HepG2 (cell line): Measurements from ENCODE around the gene PRDX2. TPM values are rescaled to one million over a fixed set of nuclear protein-coding genes. Genes with fewer than 3 reads are reported as not detected.

ENCODE experiments used
- ATF4 ChIP-seq, 2 experiments: fragments of 450-650 bp in 1 of 2; sonication (generic) in 1 of 2; formaldehyde crosslinking; IDR thresholded peaks; 2 replicates each; pipeline versions ENCODE4 v1.5.0 to v1.8.0; 2020 to 2022; ENCODE audit warnings: mild to moderate bottlenecking in 1 of 2, missing genetic modification reagents in 1 of 2
- CCDC6 ChIP-seq: sonication (generic); formaldehyde crosslinking; IDR thresholded peaks from 2 replicates; pipeline ENCODE4 v1.8.1; 2022; ENCODE audit warnings: mild to moderate bottlenecking, missing genetic modification reagents, moderate library complexity
- FOXO4 ChIP-seq: sonication (generic); formaldehyde crosslinking; conservative IDR thresholded peaks from 2 replicates; pipeline ENCODE4 v1.8.1; 2023; ENCODE audit warnings: missing genetic modification reagents
- MXD1 ChIP-seq: sonication (generic); formaldehyde crosslinking; IDR thresholded peaks from 2 replicates; pipeline ENCODE4 v1.4.0; 2020; ENCODE audit warnings: mild to moderate bottlenecking, missing genetic modification reagents
- POLR2AphosphoS2 ChIP-seq: IDR thresholded peaks from 2 replicates; pipeline ENCODE4 v1.6.1; 2011; ENCODE audit warnings: low read depth, low read length, improper control_type of control experiment
- RBAK ChIP-seq: sonication (generic); formaldehyde crosslinking; IDR thresholded peaks from 2 replicates; pipeline ENCODE4 v1.5.1; 2020; ENCODE audit warnings: mild to moderate bottlenecking, missing genetic modification reagents
- RBM22 ChIP-seq: fragments of 200-400 bp; formaldehyde crosslinking; optimal IDR thresholded peaks from 2 replicates; pipeline ENCODE3; 2017; ENCODE audit warnings: mild to moderate bottlenecking, low read length, moderate library complexity
- RFX5 ChIP-seq: IDR thresholded peaks from 2 replicates; pipeline ENCODE4 v1.6.1; 2011; ENCODE audit warnings: low read depth, low read length, improper control_type of control experiment
- SAFB2 ChIP-seq: sonication (generic); formaldehyde crosslinking; IDR thresholded peaks from 2 replicates; pipeline ENCODE4 v1.5.1; 2020; ENCODE audit warnings: missing genetic modification reagents, low read depth, mild to moderate bottlenecking, borderline replicate concordance
- SKI ChIP-seq: fragments of 450-650 bp; IDR thresholded peaks from one replicate; pipeline ENCODE4 v1.6.1; 2018; ENCODE audit warnings: mild to moderate bottlenecking; ENCODE audit not compliant: partially characterized antibody
- THAP8 ChIP-seq: sonication (generic); formaldehyde crosslinking; IDR thresholded peaks from 2 replicates; pipeline ENCODE4 v1.5.1; 2020; ENCODE audit warnings: missing genetic modification reagents, mild to moderate bottlenecking, borderline replicate concordance
- TOPORS ChIP-seq: sonication (generic); formaldehyde crosslinking; IDR thresholded peaks from 2 replicates; pipeline ENCODE4 v1.8.0; 2023; ENCODE audit warnings: mild to moderate bottlenecking, missing genetic modification reagents
- ZNF207 ChIP-seq: fragments of 450-650 bp; IDR thresholded peaks from 2 replicates; pipeline ENCODE4 v1.6.1; 2016; ENCODE audit warnings: antibody characterized with exemption, borderline replicate concordance
- ZNF253 ChIP-seq: sonication (generic); formaldehyde crosslinking; IDR thresholded peaks from 2 replicates; pipeline ENCODE4 v1.8.0; 2022; ENCODE audit warnings: mild to moderate bottlenecking, missing genetic modification reagents, borderline replicate concordance
- ZNF501 ChIP-seq: sonication (generic); formaldehyde crosslinking; IDR thresholded peaks from 2 replicates; pipeline ENCODE4 v1.5.1; 2020; ENCODE audit warnings: mild to moderate bottlenecking, moderate library complexity, missing genetic modification reagents
- ZNF749 ChIP-seq: sonication (generic); formaldehyde crosslinking; IDR thresholded peaks from 2 replicates; pipeline ENCODE4 v1.8.0; 2022; ENCODE audit warnings: mild to moderate bottlenecking, missing genetic modification reagents, moderate library complexity, borderline replicate concordance
- ZNF781 ChIP-seq: sonication (generic); formaldehyde crosslinking; IDR thresholded peaks from 2 replicates; pipeline ENCODE4 v1.5.1; 2020; ENCODE audit warnings: borderline replicate concordance, mild to moderate bottlenecking, missing genetic modification reagents; ENCODE audit errors: not compliant biosample characterization
- polyA plus RNA-seq, 8 experiments: library from polyadenylated mRNA; depleted of rRNA in 3 of 8; stranded (reverse) in 7 of 8; unstranded in 1 of 8; fragments of >200 nt; fragmentation: Illumina TruSeq in 4 of 8; extraction: Trizol in 4 of 8; gene quantifications; 2 replicates each; pipeline versions ENCODE4 v1.2.1 to v1.2.3, GENCODE V29; 2011 to 2016; ENCODE audit warnings: low read depth in 4 of 8, missing spikeins in 1 of 8, mixed read lengths in 1 of 8; ENCODE audit not compliant: insufficient read depth in 1 of 8
- total RNA-seq, 5 experiments: library from RNA; depleted of rRNA; stranded (reverse); fragments of >200 nt; fragmentation: Illumina TruSeq; extraction: Trizol; gene quantifications; 2 replicates each; pipeline ENCODE4 v1.2.3, GENCODE V29; 2016; ENCODE audit warnings: low read depth in 1 of 5
- TF ChIP-seq, protein P1 (sequence below): IDR thresholded peaks from 2 replicates; pipeline ENCODE4 v1.4.0; 2020; ENCODE audit warnings: mild to moderate bottlenecking, missing genetic modification reagents

PRDX2 gene
- total and polyA plus RNA-seq, 2 of the 13 experiments (the other 11 are each of a cell fraction or from before 2014, with no cell fraction given) = 218 to 381 TPM

DNA sequence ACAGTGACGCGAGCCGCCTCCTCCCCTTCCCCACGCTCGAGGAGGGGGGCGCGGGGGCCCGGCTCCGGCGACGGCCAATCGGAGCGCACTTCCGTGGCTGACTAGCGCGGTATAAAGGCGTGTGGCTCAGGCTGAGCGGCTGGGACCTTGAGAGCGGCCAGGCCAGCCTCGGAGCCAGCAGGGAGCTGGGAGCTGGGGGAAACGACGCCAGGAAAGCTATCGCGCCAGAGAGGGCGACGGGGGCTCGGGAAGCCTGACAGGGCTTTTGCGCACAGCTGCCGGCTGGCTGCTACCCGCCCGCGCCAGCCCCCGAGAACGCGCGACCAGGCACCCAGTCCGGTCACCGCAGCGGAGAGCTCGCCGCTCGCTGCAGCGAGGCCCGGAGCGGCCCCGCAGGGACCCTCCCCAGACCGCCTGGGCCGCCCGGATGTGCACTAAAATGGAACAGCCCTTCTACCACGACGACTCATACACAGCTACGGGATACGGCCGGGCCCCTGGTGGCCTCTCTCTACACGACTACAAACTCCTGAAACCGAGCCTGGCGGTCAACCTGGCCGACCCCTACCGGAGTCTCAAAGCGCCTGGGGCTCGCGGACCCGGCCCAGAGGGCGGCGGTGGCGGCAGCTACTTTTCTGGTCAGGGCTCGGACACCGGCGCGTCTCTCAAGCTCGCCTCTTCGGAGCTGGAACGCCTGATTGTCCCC is 10.1 kb downstream of the PRDX2 start, which contains the start of gene JUNB (continued):
- TF ChIP-seq ATF4 (CRISPR knock-in tag; IDR thresholded peaks at IDR 0.05) = peak in 1 of 2 experiments; percentile 59; a peak in 2 of 4 replicates
- TF ChIP-seq ZNF207 = no peak
- peak; percentile 95 for TF ChIP-seq POLR2AphosphoS2
- TF ChIP-seq RBAK (CRISPR knock-in tag) = no peak
- TF ChIP-seq MXD1 (CRISPR knock-in tag) = peak; percentile 69; the same call in 1 of the 2 replicates
- TF ChIP-seq, protein P1, sequence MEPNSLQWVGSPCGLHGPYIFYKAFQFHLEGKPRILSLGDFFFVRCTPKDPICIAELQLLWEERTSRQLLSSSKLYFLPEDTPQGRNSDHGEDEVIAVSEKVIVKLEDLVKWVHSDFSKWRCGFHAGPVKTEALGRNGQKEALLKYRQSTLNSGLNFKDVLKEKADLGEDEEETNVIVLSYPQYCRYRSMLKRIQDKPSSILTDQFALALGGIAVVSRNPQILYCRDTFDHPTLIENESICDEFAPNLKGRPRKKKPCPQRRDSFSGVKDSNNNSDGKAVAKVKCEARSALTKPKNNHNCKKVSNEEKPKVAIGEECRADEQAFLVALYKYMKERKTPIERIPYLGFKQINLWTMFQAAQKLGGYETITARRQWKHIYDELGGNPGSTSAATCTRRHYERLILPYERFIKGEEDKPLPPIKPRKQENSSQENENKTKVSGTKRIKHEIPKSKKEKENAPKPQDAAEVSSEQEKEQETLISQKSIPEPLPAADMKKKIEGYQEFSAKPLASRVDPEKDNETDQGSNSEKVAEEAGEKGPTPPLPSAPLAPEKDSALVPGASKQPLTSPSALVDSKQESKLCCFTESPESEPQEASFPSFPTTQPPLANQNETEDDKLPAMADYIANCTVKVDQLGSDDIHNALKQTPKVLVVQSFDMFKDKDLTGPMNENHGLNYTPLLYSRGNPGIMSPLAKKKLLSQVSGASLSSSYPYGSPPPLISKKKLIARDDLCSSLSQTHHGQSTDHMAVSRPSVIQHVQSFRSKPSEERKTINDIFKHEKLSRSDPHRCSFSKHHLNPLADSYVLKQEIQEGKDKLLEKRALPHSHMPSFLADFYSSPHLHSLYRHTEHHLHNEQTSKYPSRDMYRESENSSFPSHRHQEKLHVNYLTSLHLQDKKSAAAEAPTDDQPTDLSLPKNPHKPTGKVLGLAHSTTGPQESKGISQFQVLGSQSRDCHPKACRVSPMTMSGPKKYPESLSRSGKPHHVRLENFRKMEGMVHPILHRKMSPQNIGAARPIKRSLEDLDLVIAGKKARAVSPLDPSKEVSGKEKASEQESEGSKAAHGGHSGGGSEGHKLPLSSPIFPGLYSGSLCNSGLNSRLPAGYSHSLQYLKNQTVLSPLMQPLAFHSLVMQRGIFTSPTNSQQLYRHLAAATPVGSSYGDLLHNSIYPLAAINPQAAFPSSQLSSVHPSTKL (CRISPR knock-in tag) = peak; percentile 81
- peak; percentile 87 for TF ChIP-seq ZNF501
- no peak for TF ChIP-seq ZNF253 (CRISPR knock-in tag)
- peak; percentile 91 for TF ChIP-seq ZNF749 (CRISPR knock-in tag)
- no peak for TF ChIP-seq ZNF781
- peak; percentile 64 for TF ChIP-seq SKI
- TF ChIP-seq RFX5 = no peak; the same call in none of the 2 replicates
- peak; percentile 70 for TF ChIP-seq RBM22
- no peak for TF ChIP-seq FOXO4 (CRISPR knock-in tag)
- TF ChIP-seq SAFB2 = peak; percentile 86; the same call in 1 of the 2 replicates
- TF ChIP-seq CCDC6 (CRISPR knock-in tag) = peak; percentile 91
- TF ChIP-seq TOPORS (CRISPR knock-in tag) = 0 out of 2 replicates have a peak, but pooled peaks have one; percentile 71
- TF ChIP-seq THAP8 = no peak
